ENCODE results near the gene ATP2C2.
"Not testable (repeated sequence)": the region's sequence is repeated elsewhere in the genome, so short reads cannot be mapped to it uniquely, and the experiment has no call there.

Gene ATP2C2

DNA sequence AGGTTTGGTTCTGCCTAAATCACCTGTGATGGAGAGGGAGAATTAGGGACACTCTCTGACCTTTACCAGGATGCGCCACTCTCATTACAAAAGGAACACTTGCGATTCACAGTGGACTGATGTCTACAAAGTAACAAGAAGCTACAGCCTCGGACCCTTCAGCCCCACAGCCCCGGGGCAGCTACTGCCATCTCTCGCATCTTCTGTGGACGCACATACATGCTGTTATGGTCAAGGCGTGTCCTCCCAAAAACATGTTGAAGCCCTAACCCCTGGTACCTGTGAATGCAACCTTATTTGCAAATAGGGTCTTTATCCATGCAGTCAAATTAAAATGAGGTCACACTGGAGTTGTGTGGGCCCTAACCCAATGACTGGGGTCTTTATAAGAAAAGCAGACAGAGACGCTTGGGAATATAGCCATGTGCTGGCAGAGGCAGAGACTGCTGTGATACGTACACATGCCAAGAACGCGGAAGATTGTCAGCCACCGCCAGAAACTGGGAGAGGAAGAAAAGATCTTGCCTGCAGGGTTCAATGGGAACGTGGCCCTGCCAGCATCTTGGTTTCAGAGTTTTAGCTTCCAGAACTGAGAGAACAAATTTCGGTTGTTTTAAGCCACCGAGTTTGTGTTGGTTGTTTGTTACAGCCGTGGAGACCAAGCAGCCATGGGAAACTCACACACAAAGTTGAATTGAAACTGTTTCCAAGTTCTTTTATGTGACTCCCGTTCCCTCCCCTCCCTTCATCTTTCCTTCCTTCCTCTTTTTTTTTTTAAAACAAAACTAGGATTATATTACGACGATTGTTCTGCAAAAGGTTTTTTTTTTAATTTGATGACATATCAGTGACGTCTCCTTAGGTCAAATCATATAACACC, 23.1 kb downstream of the ATP2C2 start:
- Histone ChIP-seq H3K9me3 (ENCODE audit: control insufficient read depth, insufficient read depth, low read depth, low read length) (no peaks in the 10 kb centered on the region), H3K36me3 (ENCODE audit: control insufficient read depth in 2 of 2, insufficient read depth in 1 of 2, low read length in 2 of 2) (no peaks in the 10 kb centered on the region), H3K4me1 (ENCODE audit: control insufficient read depth, insufficient read depth, low read length) (no peaks in the 10 kb centered on the region), H3K27ac (ENCODE audit: extremely low read depth, low read depth, low read length) (no peak overlapping the region), H3K4me3 (ENCODE audit: low read depth, low read length) (no peak overlapping the region)
- POLR2A ChIA-PET, result no interaction called here
- CTCF ChIA-PET, result no interaction called here
- TF ChIP-seq ZNF248 (tag by site-specific recombination; IDR thresholded peaks at IDR 0.05) (no peak), ZNF174 (tag by site-specific recombination; IDR thresholded peaks at IDR 0.05) (no peak), ZBTB48 (tag by site-specific recombination; IDR thresholded peaks at IDR 0.05) (no peak), ZNF114 (tag by site-specific recombination; IDR thresholded peaks at IDR 0.05) (no peak), HOXD13 (CRISPR knock-in tag; IDR thresholded peaks at IDR 0.05; ENCODE audit: borderline replicate concordance) (no peak), ZBTB26 (tag by site-specific recombination; optimal IDR thresholded peaks at IDR 0.05) (no peak), ZNF48 (tag by site-specific recombination; IDR thresholded peaks at IDR 0.05) (no peak), ZNF626 (tag by site-specific recombination; IDR thresholded peaks at IDR 0.05) (no peak), ZNF140 (tag by site-specific recombination; IDR thresholded peaks at IDR 0.05) (no peak), ZEB2 (tag by site-specific recombination; IDR thresholded peaks at IDR 0.05) (no peak), ZNF449 (tag by site-specific recombination; IDR thresholded peaks at IDR 0.05) (no peak), BCL11A (tag by site-specific recombination; IDR thresholded peaks at IDR 0.05; ENCODE audit: low read depth) (no peak), ZSCAN23 (tag by site-specific recombination; IDR thresholded peaks at IDR 0.05) (no peak)

DNA sequence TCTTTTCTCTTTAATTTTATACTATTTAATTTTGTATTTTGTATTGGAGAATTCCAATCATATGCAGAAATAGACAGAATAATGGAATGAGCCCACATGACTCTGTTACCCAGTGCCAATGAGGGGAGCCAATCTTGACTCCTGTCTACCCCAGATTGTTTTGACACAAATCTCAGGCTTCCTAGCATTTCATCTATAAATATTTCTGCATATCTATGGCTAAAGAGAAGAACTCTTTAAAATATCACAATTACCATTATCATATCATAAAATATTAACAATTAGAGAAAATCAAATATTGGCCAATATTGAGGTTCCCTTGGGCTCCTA, 23.7 kb downstream of the ATP2C2 start:
- H3K4me1 ChIP-seq (ENCODE audit: control insufficient read depth, insufficient read depth, low read length), result no peaks in the 10 kb centered on the region
- POLR2A ChIA-PET, result no interaction called here
- CTCF ChIA-PET, result no interaction called here
- no peaks in the 10 kb centered on the region for H3K9me3 ChIP-seq (ENCODE audit: control insufficient read depth, insufficient read depth, low read depth, low read length)
- H3K36me3 ChIP-seq (ENCODE audit: control insufficient read depth in 2 of 2, insufficient read depth in 1 of 2, low read length in 2 of 2), result no peaks in the 10 kb centered on the region
- no peak overlapping the region for H3K27ac ChIP-seq (ENCODE audit: extremely low read depth, low read depth, low read length)
- TF ChIP-seq ZFP69B (tag by site-specific recombination; IDR thresholded peaks at IDR 0.05) (no peak), REPIN1 (tag by site-specific recombination; IDR thresholded peaks at IDR 0.05; ENCODE audit: low read depth) (no peak), ZNF138 (tag by site-specific recombination; IDR thresholded peaks at IDR 0.05; ENCODE audit: borderline replicate concordance) (no peak), ZNF76 (tag by site-specific recombination; IDR thresholded peaks at IDR 0.05; ENCODE audit: borderline replicate concordance, low read depth) (no peak), YY1 (tag by site-specific recombination; IDR thresholded peaks at IDR 0.05) (no peak), SCRT2 (tag by site-specific recombination; IDR thresholded peaks at IDR 0.05) (no peak), RBAK (tag by site-specific recombination; IDR thresholded peaks at IDR 0.05) (no peak), ZNF221 (tag by site-specific recombination; IDR thresholded peaks at IDR 0.05; ENCODE audit: borderline replicate concordance) (no peak), ZNF362 (tag by site-specific recombination; IDR thresholded peaks at IDR 0.05) (no peak)
- TF ChIP-seq, protein P1, sequence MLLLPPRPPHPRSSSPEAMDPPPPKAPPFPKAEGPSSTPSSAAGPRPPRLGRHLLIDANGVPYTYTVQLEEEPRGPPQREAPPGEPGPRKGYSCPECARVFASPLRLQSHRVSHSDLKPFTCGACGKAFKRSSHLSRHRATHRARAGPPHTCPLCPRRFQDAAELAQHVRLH (tag by site-specific recombination; IDR thresholded peaks at IDR 0.05), result no peak
- no peak overlapping the region for H3K4me3 ChIP-seq (ENCODE audit: low read depth, low read length)

DNA sequence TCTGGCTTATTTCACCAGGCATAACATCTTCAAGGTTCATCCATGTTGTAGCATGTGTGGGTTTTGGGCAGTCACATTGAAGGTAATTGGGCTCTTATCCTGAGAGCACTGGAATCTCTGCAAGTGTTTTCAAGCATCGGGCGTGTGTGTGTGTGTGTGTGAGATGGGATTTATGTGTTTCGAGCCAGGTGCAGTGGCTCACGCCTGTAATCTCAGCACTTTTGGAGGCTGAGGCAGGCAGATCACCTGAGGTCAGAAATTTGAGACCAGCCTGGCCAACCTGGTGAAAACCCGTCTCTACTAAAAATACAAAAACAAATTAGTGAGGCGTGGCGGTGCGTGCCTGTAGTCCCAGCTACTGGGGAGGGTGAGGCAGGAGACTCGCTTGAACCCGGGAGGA, 27.7 kb downstream of the ATP2C2 start:
- H3K4me3 ChIP-seq (ENCODE audit: low read depth, low read length); H3K4me1 ChIP-seq (ENCODE audit: control insufficient read depth, insufficient read depth, low read length); H3K9me3 ChIP-seq (ENCODE audit: control insufficient read depth, insufficient read depth, low read depth, low read length); H3K27ac ChIP-seq (ENCODE audit: extremely low read depth, low read depth, low read length); H3K36me3 ChIP-seq (ENCODE audit: control insufficient read depth in 2 of 2, insufficient read depth in 1 of 2, low read length in 2 of 2): not testable (repeated sequence)
- CTCF ChIA-PET, result interaction anchor here (0.7 kb wide), 1 partner anchor 22 kb away, joined by 3 read pairs; no protein-coding TSS in a partner anchor
- POLR2A ChIA-PET, result interaction anchor here (0.7 kb wide), 1 partner anchor 1517 kb away, joined by 3 read pairs; no protein-coding TSS in a partner anchor

All from HEK293 (cell line).